PC-9 (cell line): Measurements from ENCODE around the gene DCAF7. TPM values are rescaled to one million over a fixed set of nuclear protein-coding genes. Genes with fewer than 3 reads are reported as not detected.

Source experiments
- BruUV-seq: library from RNA; stranded (reverse); fragments of 400-500 nt; replicated peaks from 2 replicates; lab custom pipeline; 2021; lab: Mats Ljungman, UMichigan
- CTCF ChIA-PET: fragments of 300-600 bp; sonication (Branson Sonifier 250); formaldehyde crosslinking; loops from one replicate; lab custom pipeline; 2022; ENCODE audit warnings: antibody characterized with exemption; lab: Charles Lee
- POLR2A ChIA-PET: fragments of 300-600 bp; sonication (Branson Sonifier 250); formaldehyde crosslinking; loops from one replicate; lab custom pipeline; 2022; ENCODE audit warnings: antibody characterized with exemption; ENCODE audit not compliant: unreplicated experiment; lab: Charles Lee
- DNase-seq, 2 experiments: peaks; one replicate each; pipeline versions ENCODE4 v3.0.0 to v3.0.0-alpha.2; 2015 to 2022; ENCODE audit warnings: mixed read lengths in 1 of 2
- H2AFZ ChIP-seq: fragments of 200-600 bp; sonication (generic); 2 replicates; pipeline ENCODE4 v1.8.1; 2017; ENCODE audit warnings: antibody characterized with exemption
- H3F3A ChIP-seq: fragments of 200-600 bp; sonication (generic); 2 replicates; pipeline ENCODE4 v1.8.1; 2017; ENCODE audit warnings: antibody characterized with exemption, mild to moderate bottlenecking, low read depth; ENCODE audit not compliant: insufficient read depth
- H3K27ac ChIP-seq: fragments of 200-600 bp; sonication (generic); 2 replicates; pipeline ENCODE4 v1.6.1; 2016; ENCODE audit warnings: mixed run types
- H3K27me3 ChIP-seq: fragments of 200-600 bp; sonication (generic); 2 replicates; pipeline ENCODE4 v1.6.1; 2016; ENCODE audit warnings: low read depth, mixed run types; ENCODE audit not compliant: insufficient read depth
- H3K36me3 ChIP-seq: fragments of 200-600 bp; sonication (generic); 2 replicates; pipeline ENCODE4 v1.6.1; 2016; ENCODE audit warnings: low read depth, mixed run types
- H3K4me1 ChIP-seq: fragments of 200-600 bp; sonication (generic); replicated peaks from 2 replicates; pipeline ENCODE4 v1.6.1; 2016; ENCODE audit warnings: mixed run types; ENCODE audit not compliant: insufficient read depth
- H3K4me2 ChIP-seq: fragments of 200-600 bp; sonication (generic); 2 replicates; pipeline ENCODE4 v1.6.1; 2017; ENCODE audit warnings: mixed run types
- H3K4me3 ChIP-seq: fragments of 200-600 bp; sonication (generic); 2 replicates; pipeline ENCODE4 v1.6.1; 2016; ENCODE audit warnings: mixed run types
- H3K79me2 ChIP-seq: fragments of 200-600 bp; sonication (generic); 2 replicates; pipeline ENCODE4 v1.6.1; 2017; ENCODE audit warnings: low read depth, mixed run types
- H3K9me2 ChIP-seq: fragments of 200-600 bp; sonication (generic); 2 replicates; pipeline ENCODE4 v1.8.1; 2017; ENCODE audit warnings: mild to moderate bottlenecking; ENCODE audit not compliant: insufficient read depth
- H3K9me3 ChIP-seq: fragments of 200-600 bp; sonication (generic); 2 replicates; pipeline ENCODE4 v1.8.1; 2016; ENCODE audit warnings: low read depth; ENCODE audit not compliant: insufficient read depth
- H4K20me1 ChIP-seq: fragments of 200-600 bp; sonication (generic); 2 replicates; pipeline ENCODE4 v1.8.1; 2017; ENCODE audit not compliant: insufficient read depth
- EZH2 ChIP-seq: fragments of 200-600 bp; sonication (generic); IDR thresholded peaks from 2 replicates; pipeline ENCODE4 v1.8.0; 2017; ENCODE audit warnings: antibody characterized with exemption, low read depth
- intact Hi-C: fragments of 100-400 bp; cut with micrococcal nuclease; formaldehyde crosslinking; loops from one replicate; pipeline ENCODE4 v1.10.0; 2022; ENCODE audit not compliant: unreplicated experiment
- total RNA-seq: library from RNA; stranded (reverse); gene quantifications from 2 replicates; pipeline ENCODE4 v1.2.3, GENCODE V29; 2021
- TF ChIP-seq, protein P1 (sequence below): fragments of 200-600 bp; sonication (generic); conservative IDR thresholded peaks from 2 replicates; pipeline ENCODE4 v1.6.1; 2017; ENCODE audit warnings: mixed run types, antibody characterized with exemption, mild to moderate bottlenecking, moderate library complexity

Gene DCAF7
- total RNA-seq, 1 experiment from 2014 or later: 78.9 TPM

DNA sequence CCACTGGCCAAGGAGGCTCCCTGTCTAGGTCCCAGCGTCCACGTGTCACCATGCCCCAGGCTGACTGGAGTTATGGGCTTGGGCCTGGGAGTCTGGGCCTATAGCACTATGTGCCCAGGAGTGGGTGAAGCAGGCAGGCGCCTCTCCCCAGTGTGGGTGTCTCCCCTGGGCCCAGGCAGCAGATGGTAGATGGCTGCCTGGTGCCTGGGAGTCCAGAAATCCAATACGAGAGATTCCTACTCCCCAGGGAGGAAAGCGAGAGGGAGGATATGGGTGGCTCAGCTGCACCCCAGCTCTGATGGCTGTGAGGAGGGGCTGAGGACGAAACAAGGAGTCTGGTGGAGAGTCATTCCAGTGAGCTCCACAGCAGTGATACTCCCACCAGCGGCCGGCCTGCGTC lies 22.1 kb upstream of the DCAF7 start:
- no peaks in the 10 kb centered on the region for H3K4me1 ChIP-seq
- intact Hi-C loops: no loop called here
- CTCF ChIA-PET: no interaction called here

DNA sequence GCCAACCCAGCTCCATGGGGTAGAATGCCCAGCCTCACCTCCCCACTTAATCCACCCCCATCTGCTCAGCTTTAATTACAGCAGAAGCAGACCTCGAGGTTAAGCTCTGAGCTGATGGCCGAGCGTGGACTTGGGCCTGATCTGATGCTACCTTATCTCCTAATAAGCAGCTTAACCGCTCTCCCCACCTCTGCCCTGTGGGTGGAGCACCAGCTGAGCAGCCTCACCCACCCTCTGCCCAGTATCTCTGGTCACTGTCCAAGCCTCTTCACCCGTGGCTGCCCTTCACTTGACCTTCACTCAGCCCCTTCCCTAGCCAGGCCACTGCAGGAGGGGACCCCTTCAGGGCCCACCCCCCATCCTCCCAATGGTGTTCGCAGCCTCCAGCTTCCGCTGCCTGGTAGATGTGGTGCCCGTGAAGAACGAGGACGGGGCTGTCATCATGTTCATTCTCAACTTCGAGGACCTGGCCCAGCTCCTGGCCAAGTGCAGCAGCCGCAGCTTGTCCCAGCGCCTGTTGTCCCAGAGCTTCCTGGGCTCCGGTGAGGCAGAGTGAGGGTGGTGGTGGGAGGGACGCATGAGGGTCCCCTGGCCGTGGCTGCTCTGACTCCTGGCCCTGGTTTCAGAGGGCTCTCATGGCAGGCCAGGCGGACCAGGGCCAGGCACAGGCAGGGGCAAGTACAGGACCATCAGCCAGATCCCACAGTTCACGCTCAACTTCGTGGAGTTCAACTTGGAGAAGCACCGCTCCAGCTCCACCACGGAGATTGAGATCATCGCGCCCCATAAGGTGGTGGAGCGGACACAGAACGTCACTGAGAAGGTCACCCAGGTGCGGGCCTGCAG lies 20.3 kb upstream of the DCAF7 start:
- ChIA-PET POLR2A (no interaction called here), CTCF (interaction anchor here (0.5 kb wide), 1 partner anchor 391 kb away, joined by 3 read pairs; no protein-coding TSS in a partner anchor)
- Histone ChIP-seq H3K27me3 (peaks cover 42% of the 10 kb centered on the region), H3F3A (no peaks in the 10 kb centered on the region), H3K27ac (no peak overlapping the region), H2AFZ (no peak overlapping the region), H3K79me2 (no peaks in the 10 kb centered on the region), H3K4me2 (no peak overlapping the region), H4K20me1 (0 out of 2 replicates have a peak, but pooled peaks cover 3% of the 10 kb centered on the region), H3K4me1 (no peaks in the 10 kb centered on the region), H3K9me2 (no peaks in the 10 kb centered on the region), H3K4me3 (no peak overlapping the region), H3K9me3 (no peaks in the 10 kb centered on the region), H3K36me3 (no peaks in the 10 kb centered on the region)
- intact Hi-C loops: no loop called here
- DNase-seq: no peak
- TF ChIP-seq, protein P1, sequence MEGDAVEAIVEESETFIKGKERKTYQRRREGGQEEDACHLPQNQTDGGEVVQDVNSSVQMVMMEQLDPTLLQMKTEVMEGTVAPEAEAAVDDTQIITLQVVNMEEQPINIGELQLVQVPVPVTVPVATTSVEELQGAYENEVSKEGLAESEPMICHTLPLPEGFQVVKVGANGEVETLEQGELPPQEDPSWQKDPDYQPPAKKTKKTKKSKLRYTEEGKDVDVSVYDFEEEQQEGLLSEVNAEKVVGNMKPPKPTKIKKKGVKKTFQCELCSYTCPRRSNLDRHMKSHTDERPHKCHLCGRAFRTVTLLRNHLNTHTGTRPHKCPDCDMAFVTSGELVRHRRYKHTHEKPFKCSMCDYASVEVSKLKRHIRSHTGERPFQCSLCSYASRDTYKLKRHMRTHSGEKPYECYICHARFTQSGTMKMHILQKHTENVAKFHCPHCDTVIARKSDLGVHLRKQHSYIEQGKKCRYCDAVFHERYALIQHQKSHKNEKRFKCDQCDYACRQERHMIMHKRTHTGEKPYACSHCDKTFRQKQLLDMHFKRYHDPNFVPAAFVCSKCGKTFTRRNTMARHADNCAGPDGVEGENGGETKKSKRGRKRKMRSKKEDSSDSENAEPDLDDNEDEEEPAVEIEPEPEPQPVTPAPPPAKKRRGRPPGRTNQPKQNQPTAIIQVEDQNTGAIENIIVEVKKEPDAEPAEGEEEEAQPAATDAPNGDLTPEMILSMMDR: no peak
- TF ChIP-seq EZH2: no peak
- no TSS peak for BruUV-seq

More for the DNA sequence above, 22.1 kb upstream of the DCAF7 start:
- TF ChIP-seq, protein P1: no peak
- TF ChIP-seq EZH2: no peak
- no peak for DNase-seq
- POLR2A ChIA-PET: no interaction called here
- H3K36me3 ChIP-seq: no peaks in the 10 kb centered on the region
- no peak overlapping the region for H3K4me3 ChIP-seq
- H4K20me1 ChIP-seq: peaks cover 3% of the 10 kb centered on the region; the same call in 1 of the 2 replicates
- no peak overlapping the region for H2AFZ ChIP-seq
- no peak overlapping the region for H3K27ac ChIP-seq
- H3K79me2 ChIP-seq: no peaks in the 10 kb centered on the region
- H3K27me3 ChIP-seq: peaks cover 58% of the 10 kb centered on the region
- no peaks in the 10 kb centered on the region for H3K9me2 ChIP-seq
- no peak overlapping the region for H3K4me2 ChIP-seq
- no TSS peak for BruUV-seq
- no peaks in the 10 kb centered on the region for H3F3A ChIP-seq
- H3K9me3 ChIP-seq: no peaks in the 10 kb centered on the region

DNA sequence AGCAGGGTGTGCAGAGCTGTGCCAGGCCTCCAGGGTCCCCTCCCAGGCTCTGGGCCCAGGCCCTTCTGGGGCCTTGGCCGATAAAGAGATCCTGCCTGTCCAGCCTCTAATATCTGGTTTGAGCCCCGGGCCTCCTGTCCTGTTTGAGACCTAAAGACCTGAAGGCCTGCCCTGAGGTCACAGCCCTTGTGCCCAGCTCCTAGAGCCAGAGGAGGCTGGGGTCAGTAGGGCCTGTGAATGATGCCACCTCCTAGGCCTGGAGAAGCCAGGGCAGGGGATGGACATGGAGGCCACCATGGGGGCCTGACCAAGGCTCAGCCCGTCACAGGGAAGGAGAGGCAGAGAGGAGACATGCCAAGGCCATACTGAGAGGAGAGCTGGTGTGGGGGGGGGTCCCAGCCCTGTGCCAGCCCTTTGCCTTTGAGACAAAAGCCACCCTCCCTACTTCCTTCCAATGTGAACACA lies 19.7 kb upstream of the DCAF7 start:
- Histone ChIP-seq H3K36me3 (no peaks in the 10 kb centered on the region), H3K4me2 (no peak overlapping the region), H3K27ac (no peak overlapping the region), H3K4me1 (no peaks in the 10 kb centered on the region), H3K9me2 (no peaks in the 10 kb centered on the region), H3K27me3 (peaks cover 35% of the 10 kb centered on the region), H3K9me3 (no peaks in the 10 kb centered on the region), H3K4me3 (no peak overlapping the region), H2AFZ (no peak overlapping the region), H4K20me1 (0 out of 2 replicates have a peak, but pooled peaks cover 1% of the 10 kb centered on the region), H3K79me2 (no peaks in the 10 kb centered on the region), H3F3A (no peaks in the 10 kb centered on the region)
- no TSS peak for BruUV-seq
- TF ChIP-seq, protein P1: no peak
- no peak for TF ChIP-seq EZH2
- DNase-seq: no peak
- POLR2A ChIA-PET: no interaction called here
- CTCF ChIA-PET: no interaction called here
- intact Hi-C loops: no loop called here
